IMR-90 (cell line): ENCODE measurements around the gene MCTP1.

Experiments used
- BHLHE40 ChIP-seq: fragments of 150-350 bp; IDR thresholded peaks from 2 replicates; pipeline ENCODE4 v1.6.1; 2016; ENCODE audit warnings: mild to moderate bottlenecking, low read depth, low read length
- CEBPB ChIP-seq: IDR thresholded peaks from 2 replicates; pipeline ENCODE4 v1.6.1; 2012; ENCODE audit warnings: low read depth, low read length, improper control_type of control experiment
- CHD1 ChIP-seq: IDR thresholded peaks from 2 replicates; pipeline ENCODE4 v1.6.1; 2012; ENCODE audit warnings: low read depth, low read length, improper control_type of control experiment
- CTCF ChIP-seq: conservative IDR thresholded peaks from 2 replicates; pipeline ENCODE4 v1.5.1; 2012; ENCODE audit warnings: mild to moderate bottlenecking, low read depth, low read length, improper control_type of control experiment
- ELK1 ChIP-seq: fragments of 150-350 bp; IDR thresholded peaks from 2 replicates; pipeline ENCODE4 v1.6.1; 2016; ENCODE audit warnings: low read depth, mild to moderate bottlenecking, low read length, moderate library complexity, borderline replicate concordance
- MAZ ChIP-seq: IDR thresholded peaks from 2 replicates; pipeline ENCODE4 v1.6.1; 2012; ENCODE audit warnings: low read depth, mild to moderate bottlenecking, low read length, improper control_type of control experiment, moderate library complexity, borderline replicate concordance
- MXI1 ChIP-seq: IDR thresholded peaks from 2 replicates; pipeline ENCODE4 v1.6.1; 2012; ENCODE audit warnings: low read depth, mild to moderate bottlenecking, low read length, moderate library complexity, borderline replicate concordance
- NFE2L2 ChIP-seq: fragments of 150-350 bp; IDR thresholded peaks from 2 replicates; pipeline ENCODE4 v1.6.1; 2016; ENCODE audit warnings: low read depth, mild to moderate bottlenecking, low read length
- POLR2A ChIP-seq: IDR thresholded peaks from 2 replicates; pipeline ENCODE4 v1.6.1; 2012; ENCODE audit warnings: mild to moderate bottlenecking, low read depth, low read length
- RAD21 ChIP-seq: IDR thresholded peaks from 2 replicates; pipeline ENCODE4 v1.6.1; 2012; ENCODE audit warnings: low read length, improper control_type of control experiment
- RCOR1 ChIP-seq: IDR thresholded peaks from 2 replicates; pipeline ENCODE4 v1.6.1; 2012; ENCODE audit warnings: mild to moderate bottlenecking, low read length, improper control_type of control experiment; ENCODE audit not compliant: insufficient replicate concordance
- RFX5 ChIP-seq: IDR thresholded peaks from 2 replicates; pipeline ENCODE4 v1.8.0; 2012; ENCODE audit warnings: low read depth, mild to moderate bottlenecking, low read length, moderate library complexity
- SMC3 ChIP-seq: fragments of 150-350 bp; IDR thresholded peaks from 2 replicates; pipeline ENCODE4 v1.6.1; 2016; ENCODE audit warnings: low read depth, mild to moderate bottlenecking, antibody characterized with exemption, low read length, moderate library complexity
- USF2 ChIP-seq: fragments of 150-350 bp; IDR thresholded peaks from 2 replicates; pipeline ENCODE4 v1.6.1; 2017; ENCODE audit warnings: mild to moderate bottlenecking, antibody characterized with exemption, low read length, low read depth

GRCh38 chr5:95177456-95177855 lies 107.4 kb downstream of the MCTP1 start:
- no peak for TF ChIP-seq CTCF
- TF ChIP-seq POLR2A = no peak
- TF ChIP-seq RAD21 = no peak
- TF ChIP-seq MAZ = no peak
- TF ChIP-seq ELK1 = no peak
- TF ChIP-seq SMC3 = no peak
- TF ChIP-seq RFX5 = no peak
- no peak for TF ChIP-seq MXI1
- no peak for TF ChIP-seq USF2
- no peak for TF ChIP-seq RCOR1
- TF ChIP-seq CEBPB = no peak
- TF ChIP-seq BHLHE40 = no peak
- TF ChIP-seq NFE2L2 = no peak
- no peak for TF ChIP-seq CHD1
